Mesenchymal stem cell (in vitro differentiated cells and primary cell): ENCODE results near the gene CFAP97.

ENCODE experiments used
- DNase-seq: peaks from one replicate; pipeline ENCODE4 v3.0.0-alpha.2; 2013
- H2AFZ ChIP-seq: one replicate; pipeline ENCODE4 v1.6.1; 2013; ENCODE audit warnings: low read depth, mild to moderate bottlenecking, control low read depth, inconsistent platforms, low read length, moderate library complexity
- H2AK5ac ChIP-seq: 2 replicates; pipeline ENCODE4 v1.6.1; 2013; ENCODE audit warnings: low read length, moderate library complexity, mild to moderate bottlenecking, inconsistent platforms; ENCODE audit not compliant: severe bottlenecking
- H2BK120ac ChIP-seq: one replicate; pipeline ENCODE4 v1.6.1; 2013; ENCODE audit warnings: low read depth, mild to moderate bottlenecking, inconsistent platforms, low read length, moderate library complexity
- H2BK12ac ChIP-seq, 2 experiments: one replicate each; pipeline ENCODE4 v1.6.1; 2013; ENCODE audit warnings: inconsistent platforms in 2 of 2, low read length in 2 of 2, mild to moderate bottlenecking in 2 of 2, moderate library complexity in 2 of 2, control low read depth in 1 of 2
- H2BK15ac ChIP-seq: one replicate; pipeline ENCODE4 v1.6.1; 2013; ENCODE audit warnings: mild to moderate bottlenecking, low read depth, inconsistent platforms; ENCODE audit not compliant: poor library complexity, severe bottlenecking
- H2BK5ac ChIP-seq: 2 replicates; pipeline ENCODE4 v1.6.1; 2013; ENCODE audit warnings: low read depth, mild to moderate bottlenecking, low read length, control low read depth, inconsistent platforms; ENCODE audit not compliant: poor library complexity, severe bottlenecking
- H3K14ac ChIP-seq, 2 experiments: one replicate each; pipeline ENCODE4 v1.6.1; 2013; ENCODE audit warnings: inconsistent platforms in 2 of 2, low read length in 2 of 2, control low read depth in 1 of 2, mild to moderate bottlenecking in 1 of 2, moderate library complexity in 1 of 2
- H3K18ac ChIP-seq, 2 experiments: one replicate each; pipeline ENCODE4 v1.6.1; 2013; ENCODE audit warnings: inconsistent platforms in 2 of 2, low read length in 2 of 2, control low read depth in 1 of 2, low read depth in 1 of 2, mild to moderate bottlenecking in 1 of 2
- H3K23ac ChIP-seq, 2 experiments: one replicate each; pipeline ENCODE4 v1.6.1; 2013; ENCODE audit warnings: inconsistent platforms in 2 of 2, low read length in 2 of 2, mild to moderate bottlenecking in 2 of 2, moderate library complexity in 2 of 2, control low read depth in 1 of 2
- H3K27ac ChIP-seq: 2 replicates; pipeline ENCODE4 v1.5.1; 2013; ENCODE audit warnings: mild to moderate bottlenecking, moderate library complexity, low read length, control low read depth, inconsistent platforms; ENCODE audit not compliant: poor library complexity, severe bottlenecking
- H3K27me3 ChIP-seq, 2 experiments: 2 replicates each; pipeline versions ENCODE4 v1.6.1 to v1.7.0; 2013; ENCODE audit warnings: low read length in 2 of 2, mild to moderate bottlenecking in 2 of 2, moderate library complexity in 2 of 2, control low read depth in 1 of 2, inconsistent platforms in 1 of 2; ENCODE audit not compliant: control insufficient read depth in 1 of 2, insufficient read depth in 1 of 2
- H3K36me3 ChIP-seq, 2 experiments: 2 replicates each; pipeline versions ENCODE4 v1.6.1 to v1.7.0; 2013; ENCODE audit warnings: low read length in 2 of 2, control low read depth in 1 of 2, inconsistent platforms in 1 of 2, low read depth in 1 of 2, mild to moderate bottlenecking in 1 of 2; ENCODE audit not compliant: insufficient read depth in 2 of 2, control insufficient read depth in 1 of 2
- H3K4ac ChIP-seq, 2 experiments: one replicate each; pipeline ENCODE4 v1.6.1; 2013; ENCODE audit warnings: inconsistent platforms in 2 of 2, low read length in 2 of 2, mild to moderate bottlenecking in 2 of 2, moderate library complexity in 2 of 2, control low read depth in 1 of 2, low read depth in 1 of 2
- H3K4me1 ChIP-seq: 2 replicates; pipeline ENCODE4 v1.6.1; 2013; ENCODE audit warnings: low read depth, low read length, control low read depth; ENCODE audit not compliant: control insufficient read depth, insufficient read depth
- H3K4me2 ChIP-seq: 2 replicates; pipeline ENCODE4 v1.6.1; 2013; ENCODE audit warnings: low read length, mild to moderate bottlenecking, inconsistent platforms; ENCODE audit not compliant: poor library complexity, severe bottlenecking
- H3K4me3 ChIP-seq, 2 experiments: 2 replicates each; pipeline versions ENCODE4 v1.5.1 to v1.7.0; 2013; ENCODE audit warnings: low read length in 2 of 2, mild to moderate bottlenecking in 2 of 2, control low read depth in 1 of 2, low read depth in 1 of 2; ENCODE audit not compliant: insufficient read depth in 1 of 2
- H3K79me1 ChIP-seq: replicated peaks from 2 replicates; pipeline ENCODE4 v1.6.1; 2013; ENCODE audit warnings: mild to moderate bottlenecking, control low read depth, low read length, inconsistent platforms; ENCODE audit not compliant: poor library complexity, severe bottlenecking
- H3K9ac ChIP-seq: 2 replicates; pipeline ENCODE4 v1.7.0; 2013; ENCODE audit warnings: mild to moderate bottlenecking, low read length, moderate library complexity
- H3K9me3 ChIP-seq: 2 replicates; pipeline ENCODE4 v1.7.0; 2013; ENCODE audit warnings: mild to moderate bottlenecking, low read length; ENCODE audit not compliant: control insufficient read depth
- H4K8ac ChIP-seq: one replicate; pipeline ENCODE4 v1.6.1; 2013; ENCODE audit warnings: inconsistent platforms, mild to moderate bottlenecking, low read length, moderate library complexity
- H4K91ac ChIP-seq: one replicate; pipeline ENCODE4 v1.6.1; 2013; ENCODE audit warnings: mild to moderate bottlenecking, low read length, inconsistent platforms
- WGBS: methylation state at CpG from one replicate; pipeline ENCODE4 v1.1.7; 2013; ENCODE audit warnings: mixed read lengths; 5-methylcytosine and 5-hydroxymethylcytosine counted together

Gene CFAP97

DNA sequence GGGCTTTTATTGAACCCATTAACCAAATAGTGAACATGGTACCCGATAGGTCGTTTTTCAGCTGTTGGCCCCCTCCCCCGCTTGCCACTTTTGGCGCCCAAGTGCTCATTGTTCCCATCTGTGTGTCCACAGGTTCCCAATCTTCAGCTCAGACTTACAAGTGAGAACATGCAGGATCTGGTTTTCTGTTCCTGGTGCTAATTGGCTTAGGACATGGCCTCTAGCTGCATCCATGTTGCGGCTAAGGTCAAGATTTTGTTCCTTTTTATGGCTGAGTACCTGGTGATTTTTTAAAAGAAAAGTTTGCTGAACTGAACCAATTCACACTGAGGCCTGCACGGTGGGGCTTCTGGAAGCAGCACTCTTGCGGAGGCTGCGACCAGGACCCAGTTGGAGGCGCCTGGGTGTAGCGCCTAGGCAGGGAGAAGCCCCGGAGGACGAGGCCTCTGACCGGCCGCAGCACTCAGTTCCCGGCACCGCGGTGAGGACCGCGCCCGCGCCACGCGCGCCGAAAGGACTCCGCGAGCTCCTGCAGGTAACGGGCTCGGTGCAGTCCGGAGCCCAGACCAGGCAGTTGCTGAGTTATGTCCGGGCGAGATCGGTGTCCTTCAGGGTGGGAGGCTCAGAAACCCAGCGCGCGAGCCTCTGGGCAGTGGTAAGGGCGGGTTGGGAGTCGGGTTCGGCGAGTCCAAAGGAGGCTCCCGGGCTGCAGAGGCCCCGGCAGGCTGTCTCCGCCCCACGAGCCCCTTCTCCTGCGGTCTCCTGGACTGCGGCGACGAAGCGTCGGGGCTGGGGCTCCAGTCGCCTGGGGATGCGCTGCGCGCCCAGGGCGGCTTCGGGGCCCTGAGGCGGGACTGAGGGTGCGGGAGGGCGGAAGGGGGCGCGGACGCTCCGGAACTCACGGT is 76.5 kb downstream of the CFAP97 start:
- Histone ChIP-seq H3K9ac (peak overlapping the region; percentile 57), H4K91ac (no peak overlapping the region), H4K8ac (peak overlapping the region; percentile 39), H3K27ac (no peak overlapping the region), H3K23ac (peak overlapping the region in 1 of 2 experiments; percentile 73), H3K18ac (peak overlapping the region; percentile 18 to 38), H3K4me1 (peaks cover 15% of the 10 kb centered on the region), H3K4me3 (peak overlapping the region; percentile 61 to 79), H2BK12ac (peak overlapping the region in 1 of 2 experiments; percentile 59), H3K9me3 (no peaks in the 10 kb centered on the region), H2AK5ac (no peak overlapping the region), H2AFZ (peak overlapping the region; percentile 74), H3K4me2 (peak overlapping the region; percentile 99), H3K27me3 (peaks cover 0 to 4% of the 10 kb centered on the region in 2 experiments), H3K14ac (peak overlapping the region in 1 of 2 experiments; percentile 39), H3K79me1 (no peaks in the 10 kb centered on the region), H3K36me3 (no peaks in the 10 kb centered on the region), H2BK120ac (no peak overlapping the region), H2BK15ac (no peak overlapping the region), H2BK5ac (no peak overlapping the region), H3K4ac (peak overlapping the region in 1 of 2 experiments; percentile 17)
- 12% methylated on average over 54 of the region's 64 CpGs for WGBS
- DNase-seq, result peak; percentile 27

DNA sequence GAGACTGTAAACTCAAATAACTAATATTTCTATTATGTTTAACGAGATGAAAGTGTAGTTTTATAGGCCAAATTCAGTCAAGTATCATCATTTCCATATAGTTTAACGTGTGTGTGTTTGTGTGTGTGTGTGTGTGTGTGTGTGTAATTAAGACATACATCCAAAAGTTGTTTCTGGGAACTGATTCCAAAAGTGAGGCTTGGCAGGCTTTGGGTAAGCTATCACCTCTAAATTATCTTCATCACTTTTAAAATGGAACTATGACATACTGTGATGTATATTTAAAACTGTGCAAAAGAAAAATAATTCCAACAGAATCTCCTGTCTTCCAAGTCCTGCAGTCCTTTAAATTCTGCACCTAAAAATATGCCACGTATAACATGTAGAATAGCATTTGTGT is 79.8 kb downstream of the CFAP97 start:
- Histone ChIP-seq H3K27ac (no peak overlapping the region), H3K14ac (no peak overlapping the region), H3K36me3 (no peaks in the 10 kb centered on the region), H3K9ac (no peak overlapping the region), H3K18ac (no peak overlapping the region), H2BK15ac (no peak overlapping the region), H2BK120ac (no peak overlapping the region), H3K4me1 (peaks cover 17% of the 10 kb centered on the region), H4K91ac (no peak overlapping the region), H3K4me2 (no peak overlapping the region), H4K8ac (no peak overlapping the region), H2AFZ (no peak overlapping the region), H2BK5ac (no peak overlapping the region), H3K4me3 (no peak overlapping the region), H3K23ac (no peak overlapping the region), H2BK12ac (no peak overlapping the region), H3K27me3 (peaks cover 0 to 4% of the 10 kb centered on the region in 2 experiments), H3K9me3 (no peaks in the 10 kb centered on the region), H2AK5ac (no peak overlapping the region), H3K4ac (no peak overlapping the region), H3K79me1 (no peaks in the 10 kb centered on the region)
- DNase-seq, result no peak
- 100% methylated on average over 1 of the region's 3 CpGs for WGBS

DNA sequence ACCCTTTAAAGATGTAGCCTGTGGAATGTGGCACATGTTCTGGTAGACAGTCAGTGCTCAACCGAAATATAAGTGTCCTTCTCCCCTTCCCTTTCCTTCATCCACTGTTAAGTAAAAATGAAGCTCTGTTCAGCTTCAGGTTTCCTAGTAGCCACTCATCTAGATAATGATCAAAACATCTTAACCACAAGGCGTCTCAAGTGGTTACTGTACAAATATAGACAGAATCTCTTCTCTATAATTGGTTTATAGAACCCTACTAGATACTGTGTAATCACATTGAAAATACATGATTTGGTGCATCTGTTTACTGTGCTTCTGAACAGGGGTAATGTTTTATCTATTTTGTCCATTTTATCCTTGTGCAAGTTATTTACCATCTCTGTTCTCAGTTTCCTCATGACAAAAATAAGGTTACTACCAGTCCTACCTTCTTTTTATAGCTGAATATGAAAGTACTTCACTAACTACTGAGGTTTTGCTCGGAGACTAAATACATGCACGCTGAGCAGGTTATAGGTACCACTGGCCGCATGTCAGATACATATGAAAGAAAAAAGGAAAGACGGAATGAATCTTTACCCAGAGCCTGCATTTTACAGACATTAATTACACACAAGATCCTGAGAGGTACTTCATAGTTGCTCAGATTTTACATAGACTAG is 81.0 kb downstream of the CFAP97 start:
- no peak overlapping the region for H3K23ac ChIP-seq
- H4K91ac ChIP-seq, result no peak overlapping the region
- H4K8ac ChIP-seq, result no peak overlapping the region
- H2BK120ac ChIP-seq, result no peak overlapping the region
- no peak overlapping the region for H2BK12ac ChIP-seq
- 79% methylated on average over 3 of the region's 6 CpGs for WGBS
- peaks cover 8% of the 10 kb centered on the region for H3K4me1 ChIP-seq
- H2AK5ac ChIP-seq, result no peak overlapping the region
- no peak overlapping the region for H3K27ac ChIP-seq
- H2AFZ ChIP-seq, result no peak overlapping the region
- H3K79me1 ChIP-seq, result no peaks in the 10 kb centered on the region
- H3K36me3 ChIP-seq, result no peaks in the 10 kb centered on the region
- no peak overlapping the region for H2BK5ac ChIP-seq
- peaks cover 0 to 4% of the 10 kb centered on the region in 2 experiments for H3K27me3 ChIP-seq
- H3K4me2 ChIP-seq, result no peak overlapping the region
- no peak overlapping the region for H2BK15ac ChIP-seq
- no peak overlapping the region for H3K18ac ChIP-seq
- no peak overlapping the region for H3K14ac ChIP-seq
- peak; percentile 61 for DNase-seq
- H3K4ac ChIP-seq, result no peak overlapping the region
- no peaks in the 10 kb centered on the region for H3K9me3 ChIP-seq
- no peak overlapping the region for H3K9ac ChIP-seq
- no peak overlapping the region for H3K4me3 ChIP-seq

DNA sequence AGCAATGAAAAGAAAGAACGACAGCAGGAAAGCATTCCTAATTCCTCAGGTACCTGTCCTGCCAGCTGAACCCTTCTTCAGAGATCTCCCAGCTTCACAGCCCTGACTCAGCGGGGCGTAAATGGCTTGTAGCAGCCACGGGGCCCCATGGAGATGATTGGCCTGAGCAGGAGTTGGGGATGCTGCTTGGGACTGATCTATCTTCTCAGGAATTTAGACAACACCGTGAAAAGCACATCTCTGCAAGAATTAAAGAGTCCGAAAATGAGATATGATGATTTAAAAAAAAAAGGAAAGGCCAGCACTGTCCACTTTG is 83.2 kb downstream of the CFAP97 start:
- Histone ChIP-seq H3K79me1 (no peaks in the 10 kb centered on the region), H3K36me3 (no peaks in the 10 kb centered on the region), H2BK120ac (no peak overlapping the region), H4K8ac (no peak overlapping the region), H3K4me3 (no peak overlapping the region), H2BK12ac (peak overlapping the region in 1 of 2 experiments; percentile 31), H2AFZ (no peak overlapping the region), H3K23ac (no peak overlapping the region), H3K14ac (no peak overlapping the region), H3K18ac (no peak overlapping the region), H3K9me3 (no peaks in the 10 kb centered on the region), H2BK15ac (no peak overlapping the region), H3K4me2 (no peak overlapping the region), H3K27ac (no peak overlapping the region), H2AK5ac (no peak overlapping the region), H3K9ac (no peak overlapping the region), H3K4ac (no peak overlapping the region), H3K4me1 (peaks cover 2% of the 10 kb centered on the region), H3K27me3 (no peaks in the 10 kb centered on the region), H2BK5ac (no peak overlapping the region), H4K91ac (no peak overlapping the region)
- 38% methylated on average over 3 of the region's 6 CpGs for WGBS
- no peak for DNase-seq
